ENCODE data around the gene PARD3. TPM values are rescaled to one million over a fixed set of nuclear protein-coding genes. Genes with fewer than 3 reads are reported as not detected.

Gene PARD3
- total and polyA plus RNA-seq, 10 of the 15 experiments (the other 5 are each of a cell fraction or from before 2014, with no cell fraction given), result 2.6 to 43.1 (median 13.9) TPM

DNA sequence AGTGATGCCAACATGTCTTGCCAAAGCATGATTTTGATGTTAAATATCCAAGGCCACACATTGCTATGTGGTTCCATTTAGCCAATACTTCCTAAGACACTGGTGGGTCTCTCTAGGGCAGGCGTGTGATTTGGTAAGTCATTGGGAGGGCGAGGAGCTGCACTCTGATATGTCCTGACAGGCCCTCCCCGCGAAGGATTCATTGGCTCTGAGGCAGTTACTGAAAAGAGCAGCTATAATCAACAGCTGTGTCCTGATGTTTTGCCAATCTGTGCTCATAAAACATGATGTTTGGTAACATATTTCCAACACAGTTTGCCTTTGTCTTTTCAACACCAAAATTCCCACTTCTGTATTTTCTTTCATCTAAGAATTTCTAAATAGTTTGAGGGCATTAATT, 646.7 kb downstream of the PARD3 start:
- WGBS (ENCODE audit: insufficient coverage, insufficient replicate concordance, low lambda C conversion rate, missing lambda C conversion rate), result 27% methylated on average over 4 of the region's 4 CpGs
- in situ Hi-C loops (cut with MboI), result no loop called here
- H3K36me3 ChIP-seq (ENCODE audit: control insufficient read depth in 2 of 2, insufficient read depth in 2 of 2, low read length in 1 of 2), result no peaks in the 10 kb centered on the region
- H3K9ac ChIP-seq (ENCODE audit: control insufficient read depth, insufficient read depth, low read length), result no peak overlapping the region
- no peak for ATAC-seq
- SMC1A ChIA-PET (ENCODE audit: uncharacterized antibody, unreplicated experiment), result interaction anchor here (1.1 to 1.8 kb wide), 5 partner anchors 8 to 33 kb away, joined by 3 to 4 read pairs (median 4); no protein-coding TSS in a partner anchor
- FAIRE-seq, result no peak
- H3K9me3 ChIP-seq (replicated peaks; ENCODE audit: control insufficient read depth, insufficient read depth, low read length), result no peaks in the 10 kb centered on the region
- no peaks in the 10 kb centered on the region for H3K79me2 ChIP-seq (ENCODE audit: control insufficient read depth, insufficient read depth, low read length)
- H3K27ac ChIP-seq (ENCODE audit: control insufficient read depth, insufficient read depth), result no peak overlapping the region
- CTCF ChIA-PET, result no interaction called here
- intact Hi-C loops (cut with micrococcal nuclease; ENCODE audit: unreplicated experiment), result no loop called here
- no peak overlapping the region for H2AFZ ChIP-seq (ENCODE audit: control insufficient read depth, low read depth, low read length)
- no peaks in the 10 kb centered on the region for H3K27me3 ChIP-seq (replicated peaks in 1 of 2; ENCODE audit: control insufficient read depth in 2 of 2, insufficient read depth in 2 of 2, low read length in 1 of 2)
- POLR2A ChIA-PET, result interaction anchor here (1.0 kb wide), 1 partner anchor 102 kb away, joined by 3 read pairs; no protein-coding TSS in a partner anchor
- BruUV-seq (replicated peaks), result no TSS peak
- no peak for DNase-seq (ENCODE audit: low read depth, low spot score)
- no peaks in the 10 kb centered on the region for H3K4me1 ChIP-seq (ENCODE audit: control insufficient read depth, insufficient read depth, low read length)
- no peak overlapping the region for H3K4me3 ChIP-seq
- H3K4me2 ChIP-seq (ENCODE audit: control insufficient read depth, insufficient read depth), result no peak overlapping the region
- RAD21 ChIA-PET (ENCODE audit: unreplicated experiment), result interaction anchor here (1.3 to 1.9 kb wide), 2 partner anchors 16 to 27 kb away, joined by 3 to 6 read pairs; no protein-coding TSS in a partner anchor
- no peaks in the 10 kb centered on the region for H4K20me1 ChIP-seq (ENCODE audit: control insufficient read depth, insufficient read depth)
- TF ChIP-seq NR2F1 (conservative IDR thresholded peaks at IDR 0.05) (no peak), RELA (IDR thresholded peaks at IDR 0.05; ENCODE audit: borderline replicate concordance, partially characterized antibody) (no peak), ZNF622 (IDR thresholded peaks at IDR 0.05) (no peak), PML (IDR thresholded peaks at IDR 0.05; ENCODE audit: low read length) (no peak), SMAD1 (IDR thresholded peaks at IDR 0.05; ENCODE audit: low read depth, partially characterized antibody) (no peak), KDM1A (IDR thresholded peaks at IDR 0.05; ENCODE audit: borderline replicate concordance) (no peak), SREBF1 (IDR thresholded peaks at IDR 0.05; ENCODE audit: low read length) (no peak), ZBED1 (IDR thresholded peaks at IDR 0.05; ENCODE audit: borderline replicate concordance) (no peak)
- TF ChIP-seq, protein P1, sequence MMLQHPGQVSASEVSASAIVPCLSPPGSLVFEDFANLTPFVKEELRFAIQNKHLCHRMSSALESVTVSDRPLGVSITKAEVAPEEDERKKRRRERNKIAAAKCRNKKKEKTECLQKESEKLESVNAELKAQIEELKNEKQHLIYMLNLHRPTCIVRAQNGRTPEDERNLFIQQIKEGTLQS (IDR thresholded peaks at IDR 0.05; ENCODE audit: borderline replicate concordance, extremely low read depth, low read depth, low read length), result no peak
- TF ChIP-seq, protein P2, sequence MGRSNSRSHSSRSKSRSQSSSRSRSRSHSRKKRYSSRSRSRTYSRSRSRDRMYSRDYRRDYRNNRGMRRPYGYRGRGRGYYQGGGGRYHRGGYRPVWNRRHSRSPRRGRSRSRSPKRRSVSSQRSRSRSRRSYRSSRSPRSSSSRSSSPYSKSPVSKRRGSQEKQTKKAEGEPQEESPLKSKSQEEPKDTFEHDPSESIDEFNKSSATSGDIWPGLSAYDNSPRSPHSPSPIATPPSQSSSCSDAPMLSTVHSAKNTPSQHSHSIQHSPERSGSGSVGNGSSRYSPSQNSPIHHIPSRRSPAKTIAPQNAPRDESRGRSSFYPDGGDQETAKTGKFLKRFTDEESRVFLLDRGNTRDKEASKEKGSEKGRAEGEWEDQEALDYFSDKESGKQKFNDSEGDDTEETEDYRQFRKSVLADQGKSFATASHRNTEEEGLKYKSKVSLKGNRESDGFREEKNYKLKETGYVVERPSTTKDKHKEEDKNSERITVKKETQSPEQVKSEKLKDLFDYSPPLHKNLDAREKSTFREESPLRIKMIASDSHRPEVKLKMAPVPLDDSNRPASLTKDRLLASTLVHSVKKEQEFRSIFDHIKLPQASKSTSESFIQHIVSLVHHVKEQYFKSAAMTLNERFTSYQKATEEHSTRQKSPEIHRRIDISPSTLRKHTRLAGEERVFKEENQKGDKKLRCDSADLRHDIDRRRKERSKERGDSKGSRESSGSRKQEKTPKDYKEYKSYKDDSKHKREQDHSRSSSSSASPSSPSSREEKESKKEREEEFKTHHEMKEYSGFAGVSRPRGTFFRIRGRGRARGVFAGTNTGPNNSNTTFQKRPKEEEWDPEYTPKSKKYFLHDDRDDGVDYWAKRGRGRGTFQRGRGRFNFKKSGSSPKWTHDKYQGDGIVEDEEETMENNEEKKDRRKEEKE (IDR thresholded peaks at IDR 0.05), result no peak
- TF ChIP-seq, protein P3, sequence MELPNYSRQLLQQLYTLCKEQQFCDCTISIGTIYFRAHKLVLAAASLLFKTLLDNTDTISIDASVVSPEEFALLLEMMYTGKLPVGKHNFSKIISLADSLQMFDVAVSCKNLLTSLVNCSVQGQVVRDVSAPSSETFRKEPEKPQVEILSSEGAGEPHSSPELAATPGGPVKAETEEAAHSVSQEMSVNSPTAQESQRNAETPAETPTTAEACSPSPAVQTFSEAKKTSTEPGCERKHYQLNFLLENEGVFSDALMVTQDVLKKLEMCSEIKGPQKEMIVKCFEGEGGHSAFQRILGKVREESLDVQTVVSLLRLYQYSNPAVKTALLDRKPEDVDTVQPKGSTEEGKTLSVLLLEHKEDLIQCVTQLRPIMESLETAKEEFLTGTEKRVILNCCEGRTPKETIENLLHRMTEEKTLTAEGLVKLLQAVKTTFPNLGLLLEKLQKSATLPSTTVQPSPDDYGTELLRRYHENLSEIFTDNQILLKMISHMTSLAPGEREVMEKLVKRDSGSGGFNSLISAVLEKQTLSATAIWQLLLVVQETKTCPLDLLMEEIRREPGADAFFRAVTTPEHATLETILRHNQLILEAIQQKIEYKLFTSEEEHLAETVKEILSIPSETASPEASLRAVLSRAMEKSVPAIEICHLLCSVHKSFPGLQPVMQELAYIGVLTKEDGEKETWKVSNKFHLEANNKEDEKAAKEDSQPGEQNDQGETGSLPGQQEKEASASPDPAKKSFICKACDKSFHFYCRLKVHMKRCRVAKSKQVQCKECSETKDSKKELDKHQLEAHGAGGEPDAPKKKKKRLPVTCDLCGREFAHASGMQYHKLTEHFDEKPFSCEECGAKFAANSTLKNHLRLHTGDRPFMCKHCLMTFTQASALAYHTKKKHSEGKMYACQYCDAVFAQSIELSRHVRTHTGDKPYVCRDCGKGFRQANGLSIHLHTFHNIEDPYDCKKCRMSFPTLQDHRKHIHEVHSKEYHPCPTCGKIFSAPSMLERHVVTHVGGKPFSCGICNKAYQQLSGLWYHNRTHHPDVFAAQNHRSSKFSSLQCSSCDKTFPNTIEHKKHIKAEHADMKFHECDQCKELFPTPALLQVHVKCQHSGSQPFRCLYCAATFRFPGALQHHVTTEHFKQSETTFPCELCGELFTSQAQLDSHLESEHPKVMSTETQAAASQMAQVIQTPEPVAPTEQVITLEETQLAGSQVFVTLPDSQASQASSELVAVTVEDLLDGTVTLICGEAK (IDR thresholded peaks at IDR 0.05; ENCODE audit: borderline replicate concordance), result no peak
- TF ChIP-seq, protein P4, sequence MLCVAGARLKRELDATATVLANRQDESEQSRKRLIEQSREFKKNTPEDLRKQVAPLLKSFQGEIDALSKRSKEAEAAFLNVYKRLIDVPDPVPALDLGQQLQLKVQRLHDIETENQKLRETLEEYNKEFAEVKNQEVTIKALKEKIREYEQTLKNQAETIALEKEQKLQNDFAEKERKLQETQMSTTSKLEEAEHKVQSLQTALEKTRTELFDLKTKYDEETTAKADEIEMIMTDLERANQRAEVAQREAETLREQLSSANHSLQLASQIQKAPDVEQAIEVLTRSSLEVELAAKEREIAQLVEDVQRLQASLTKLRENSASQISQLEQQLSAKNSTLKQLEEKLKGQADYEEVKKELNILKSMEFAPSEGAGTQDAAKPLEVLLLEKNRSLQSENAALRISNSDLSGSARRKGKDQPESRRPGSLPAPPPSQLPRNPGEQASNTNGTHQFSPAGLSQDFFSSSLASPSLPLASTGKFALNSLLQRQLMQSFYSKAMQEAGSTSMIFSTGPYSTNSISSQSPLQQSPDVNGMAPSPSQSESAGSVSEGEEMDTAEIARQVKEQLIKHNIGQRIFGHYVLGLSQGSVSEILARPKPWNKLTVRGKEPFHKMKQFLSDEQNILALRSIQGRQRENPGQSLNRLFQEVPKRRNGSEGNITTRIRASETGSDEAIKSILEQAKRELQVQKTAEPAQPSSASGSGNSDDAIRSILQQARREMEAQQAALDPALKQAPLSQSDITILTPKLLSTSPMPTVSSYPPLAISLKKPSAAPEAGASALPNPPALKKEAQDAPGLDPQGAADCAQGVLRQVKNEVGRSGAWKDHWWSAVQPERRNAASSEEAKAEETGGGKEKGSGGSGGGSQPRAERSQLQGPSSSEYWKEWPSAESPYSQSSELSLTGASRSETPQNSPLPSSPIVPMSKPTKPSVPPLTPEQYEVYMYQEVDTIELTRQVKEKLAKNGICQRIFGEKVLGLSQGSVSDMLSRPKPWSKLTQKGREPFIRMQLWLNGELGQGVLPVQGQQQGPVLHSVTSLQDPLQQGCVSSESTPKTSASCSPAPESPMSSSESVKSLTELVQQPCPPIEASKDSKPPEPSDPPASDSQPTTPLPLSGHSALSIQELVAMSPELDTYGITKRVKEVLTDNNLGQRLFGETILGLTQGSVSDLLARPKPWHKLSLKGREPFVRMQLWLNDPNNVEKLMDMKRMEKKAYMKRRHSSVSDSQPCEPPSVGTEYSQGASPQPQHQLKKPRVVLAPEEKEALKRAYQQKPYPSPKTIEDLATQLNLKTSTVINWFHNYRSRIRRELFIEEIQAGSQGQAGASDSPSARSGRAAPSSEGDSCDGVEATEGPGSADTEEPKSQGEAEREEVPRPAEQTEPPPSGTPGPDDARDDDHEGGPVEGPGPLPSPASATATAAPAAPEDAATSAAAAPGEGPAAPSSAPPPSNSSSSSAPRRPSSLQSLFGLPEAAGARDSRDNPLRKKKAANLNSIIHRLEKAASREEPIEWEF (IDR thresholded peaks at IDR 0.05; ENCODE audit: insufficient replicate concordance, low read depth, low read length), result no peak

Measured in GM12878 (cell line).